Measurements from ENCODE around the gene KTI12.
A peak's percentile ranks its signal among the peaks of the same experiment; 100 is the strongest.

KTI12 gene

GRCh38 chr1:52057255-52057654 is 23.6 kb upstream of the KTI12 start:
- peaks cover 79% of the 10 kb centered on the region for H3K79me2 ChIP-seq (ENCODE audit: low read length)
- peak overlapping the region; percentile 94 for H3K4me2 ChIP-seq (ENCODE audit: low read depth, low read length)
- no peak for TF ChIP-seq EZH2 (optimal IDR thresholded peaks at IDR 0.05; ENCODE audit: low read depth, low read length)
- TF ChIP-seq, protein P1, sequence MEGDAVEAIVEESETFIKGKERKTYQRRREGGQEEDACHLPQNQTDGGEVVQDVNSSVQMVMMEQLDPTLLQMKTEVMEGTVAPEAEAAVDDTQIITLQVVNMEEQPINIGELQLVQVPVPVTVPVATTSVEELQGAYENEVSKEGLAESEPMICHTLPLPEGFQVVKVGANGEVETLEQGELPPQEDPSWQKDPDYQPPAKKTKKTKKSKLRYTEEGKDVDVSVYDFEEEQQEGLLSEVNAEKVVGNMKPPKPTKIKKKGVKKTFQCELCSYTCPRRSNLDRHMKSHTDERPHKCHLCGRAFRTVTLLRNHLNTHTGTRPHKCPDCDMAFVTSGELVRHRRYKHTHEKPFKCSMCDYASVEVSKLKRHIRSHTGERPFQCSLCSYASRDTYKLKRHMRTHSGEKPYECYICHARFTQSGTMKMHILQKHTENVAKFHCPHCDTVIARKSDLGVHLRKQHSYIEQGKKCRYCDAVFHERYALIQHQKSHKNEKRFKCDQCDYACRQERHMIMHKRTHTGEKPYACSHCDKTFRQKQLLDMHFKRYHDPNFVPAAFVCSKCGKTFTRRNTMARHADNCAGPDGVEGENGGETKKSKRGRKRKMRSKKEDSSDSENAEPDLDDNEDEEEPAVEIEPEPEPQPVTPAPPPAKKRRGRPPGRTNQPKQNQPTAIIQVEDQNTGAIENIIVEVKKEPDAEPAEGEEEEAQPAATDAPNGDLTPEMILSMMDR (IDR thresholded peaks at IDR 0.05; ENCODE audit: low read length): no peak
- no peak for TF ChIP-seq EZH2phosphoT487 (IDR thresholded peaks at IDR 0.05; ENCODE audit: low read length)
- no peaks in the 10 kb centered on the region for H4K20me1 ChIP-seq (ENCODE audit: insufficient read depth, low read length)
- no peak overlapping the region; the same call in 1 of the 2 replicates for H2AFZ ChIP-seq (ENCODE audit: low read length)
- H3K36me3 ChIP-seq (replicated peaks; ENCODE audit: insufficient read depth, low read length): no peaks in the 10 kb centered on the region; the same call in 1 of the 2 replicates
- peaks cover 24% of the 10 kb centered on the region for H3K4me1 ChIP-seq (ENCODE audit: low read length)
- H3K9me3 ChIP-seq (replicated peaks; ENCODE audit: insufficient read depth, low read length): no peaks in the 10 kb centered on the region
- H3K9me2 ChIP-seq (replicated peaks; ENCODE audit: insufficient read depth, low read length): no peaks in the 10 kb centered on the region
- no peaks in the 10 kb centered on the region for H3K27me3 ChIP-seq (replicated peaks; ENCODE audit: insufficient read depth, low read length)
- peak overlapping the region; percentile 97 for H3K4me3 ChIP-seq (ENCODE audit: low read length)
- H3K27ac ChIP-seq (ENCODE audit: low read length): peak overlapping the region; percentile 69; the same call in 1 of the 2 replicates
- peak overlapping the region; percentile 92 for H3K9ac ChIP-seq (ENCODE audit: low read length)
- no peak for DNase-seq
- peaks cover 13% of the 10 kb centered on the region for H3F3A ChIP-seq (ENCODE audit: insufficient read depth, low read length)

DNA sequence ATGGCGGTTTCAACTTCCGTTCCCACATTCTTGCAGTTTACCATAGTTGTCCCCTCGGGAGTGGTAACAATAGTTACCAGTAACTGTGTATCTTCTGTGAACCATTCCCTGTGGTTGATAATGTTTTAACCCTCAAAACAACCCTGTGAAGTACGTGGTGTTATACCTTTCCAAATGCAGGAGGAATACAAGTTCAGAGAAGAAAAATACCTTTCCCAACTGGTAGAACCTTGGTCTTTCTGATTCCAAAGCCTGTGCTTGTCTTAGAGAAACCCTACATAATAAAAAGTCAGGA is 23.3 kb upstream of the KTI12 start:
- peak overlapping the region; percentile 94 for H3K4me2 ChIP-seq (ENCODE audit: low read depth, low read length)
- peaks cover 24% of the 10 kb centered on the region for H3K4me1 ChIP-seq (ENCODE audit: low read length)
- H3K36me3 ChIP-seq (replicated peaks; ENCODE audit: insufficient read depth, low read length): no peaks in the 10 kb centered on the region; the same call in 1 of the 2 replicates
- H3F3A ChIP-seq (ENCODE audit: insufficient read depth, low read length): peaks cover 13% of the 10 kb centered on the region
- no peaks in the 10 kb centered on the region for H3K9me2 ChIP-seq (replicated peaks; ENCODE audit: insufficient read depth, low read length)
- H3K27ac ChIP-seq (ENCODE audit: low read length): peak overlapping the region; percentile 69; the same call in 1 of the 2 replicates
- DNase-seq: no peak
- no peaks in the 10 kb centered on the region for H4K20me1 ChIP-seq (ENCODE audit: insufficient read depth, low read length)
- peak overlapping the region; percentile 97 for H3K4me3 ChIP-seq (ENCODE audit: low read length)
- TF ChIP-seq EZH2 (optimal IDR thresholded peaks at IDR 0.05; ENCODE audit: low read depth, low read length): no peak
- TF ChIP-seq, protein P1 (IDR thresholded peaks at IDR 0.05; ENCODE audit: low read length): no peak
- TF ChIP-seq EZH2phosphoT487 (IDR thresholded peaks at IDR 0.05; ENCODE audit: low read length): no peak
- peak overlapping the region; percentile 71 for H2AFZ ChIP-seq (ENCODE audit: low read length)
- peaks cover 82% of the 10 kb centered on the region for H3K79me2 ChIP-seq (ENCODE audit: low read length)
- peak overlapping the region; percentile 92 for H3K9ac ChIP-seq (ENCODE audit: low read length)
- no peaks in the 10 kb centered on the region for H3K27me3 ChIP-seq (replicated peaks; ENCODE audit: insufficient read depth, low read length)
- H3K9me3 ChIP-seq (replicated peaks; ENCODE audit: insufficient read depth, low read length): no peaks in the 10 kb centered on the region

- Histone ChIP-seq H3K79me2 (ENCODE audit: low read length) (peaks cover 81% of the 10 kb centered on the region), H3K9me3 (replicated peaks; ENCODE audit: insufficient read depth, low read length) (no peaks in the 10 kb centered on the region), H3K27ac (ENCODE audit: low read length) (peak within 1 kb of the TSS; percentile 73), H3K27me3 (replicated peaks; ENCODE audit: insufficient read depth, low read length) (no peaks in the 10 kb centered on the region), H3K36me3 (replicated peaks; ENCODE audit: insufficient read depth, low read length) (no peaks in the 10 kb centered on the region; the same call in 1 of the 2 replicates), H3F3A (ENCODE audit: insufficient read depth, low read length) (peaks cover 13% of the 10 kb centered on the region), H3K4me1 (ENCODE audit: low read length) (peaks cover 24% of the 10 kb centered on the region), H2AFZ (ENCODE audit: low read length) (peak within 1 kb of the TSS; percentile 98), H4K20me1 (ENCODE audit: insufficient read depth, low read length) (no peaks in the 10 kb centered on the region), H3K9me2 (replicated peaks; ENCODE audit: insufficient read depth, low read length) (no peaks in the 10 kb centered on the region), H3K4me3 (ENCODE audit: low read length) (peak within 1 kb of the TSS; percentile 97), H3K4me2 (ENCODE audit: low read depth, low read length) (peak within 1 kb of the TSS; percentile 94), H3K9ac (ENCODE audit: low read length) (peak within 1 kb of the TSS; percentile 92)
- TF ChIP-seq EZH2 (optimal IDR thresholded peaks at IDR 0.05; ENCODE audit: low read depth, low read length) (no peak), EZH2phosphoT487 (IDR thresholded peaks at IDR 0.05; ENCODE audit: low read length) (no peak)
- TF ChIP-seq, protein P1 (IDR thresholded peaks at IDR 0.05; ENCODE audit: low read length): no peak
- peak; percentile 95 for DNase-seq
Observed at GRCh38 chr1:52056163-52056936, 22.7 kb upstream of the KTI12 start, which contains the start of gene BTF3L4. Gene BTF3L4 (plus strand): TSS chr1:52056295. CDS start chr1:52059848, 3,553 bp downstream.

Measured in MM.1S (cell line).